Right ventricle myocardium superior (tissue), 1 donor: ENCODE results near the gene FXYD3. TPM values are rescaled to one million over a fixed set of nuclear protein-coding genes. Genes with fewer than 3 reads are reported as not detected.

Experiments used
- ATAC-seq: fragments of 200-7000 bp; cut with Tn5 transposase; one replicate; pipeline ENCODE4 v1.9.1; 2020; ENCODE audit warnings: mild to moderate bottlenecking; ENCODE audit not compliant: poor library complexity
- DNase-seq: peaks from one replicate; pipeline ENCODE4 v3.0.0-alpha.2; 2020
- intact Hi-C: fragments of 100-400 bp; cut with DNase I; formaldehyde crosslinking; loops from one replicate; pipeline ENCODE4 v1.11.2; 2022
- total RNA-seq: library from RNA; stranded (reverse); fragmentation: NEBNext Ultra II Directional; extraction: Animal tissue kit (Norgen Biotek cat#: 25700); gene quantifications from one replicate; pipeline ENCODE4 v1.2.1, GENCODE V29; 2021
- donor health status: DM: no; HTN: yes; CAD: no; lungs with severe emphysema.

Gene FXYD3
- total RNA-seq, 1 donor from 2014 or later: 1.3 TPM

DNA sequence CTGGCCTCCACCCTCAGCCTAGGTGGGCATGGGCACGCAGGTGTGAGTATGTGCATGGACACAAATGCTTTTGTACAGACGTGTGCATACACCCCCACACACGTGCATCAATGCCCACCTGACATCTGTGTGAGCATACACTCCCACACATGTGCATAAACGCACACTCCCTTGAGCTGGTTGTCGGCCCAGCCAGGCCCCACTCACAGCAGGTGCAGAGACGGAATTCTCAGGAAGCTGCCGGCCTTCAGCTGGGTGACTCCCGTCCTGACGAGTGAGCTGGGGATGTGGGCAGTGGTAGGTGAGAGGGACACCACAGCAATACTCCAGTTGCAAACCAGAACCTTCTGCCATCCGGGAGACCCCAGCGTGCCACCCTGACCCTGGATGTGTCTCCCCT, 18.2 kb downstream of the FXYD3 start:
- DNase-seq (no peak), ATAC-seq (no peak)
- intact Hi-C loops: no loop called here

DNA sequence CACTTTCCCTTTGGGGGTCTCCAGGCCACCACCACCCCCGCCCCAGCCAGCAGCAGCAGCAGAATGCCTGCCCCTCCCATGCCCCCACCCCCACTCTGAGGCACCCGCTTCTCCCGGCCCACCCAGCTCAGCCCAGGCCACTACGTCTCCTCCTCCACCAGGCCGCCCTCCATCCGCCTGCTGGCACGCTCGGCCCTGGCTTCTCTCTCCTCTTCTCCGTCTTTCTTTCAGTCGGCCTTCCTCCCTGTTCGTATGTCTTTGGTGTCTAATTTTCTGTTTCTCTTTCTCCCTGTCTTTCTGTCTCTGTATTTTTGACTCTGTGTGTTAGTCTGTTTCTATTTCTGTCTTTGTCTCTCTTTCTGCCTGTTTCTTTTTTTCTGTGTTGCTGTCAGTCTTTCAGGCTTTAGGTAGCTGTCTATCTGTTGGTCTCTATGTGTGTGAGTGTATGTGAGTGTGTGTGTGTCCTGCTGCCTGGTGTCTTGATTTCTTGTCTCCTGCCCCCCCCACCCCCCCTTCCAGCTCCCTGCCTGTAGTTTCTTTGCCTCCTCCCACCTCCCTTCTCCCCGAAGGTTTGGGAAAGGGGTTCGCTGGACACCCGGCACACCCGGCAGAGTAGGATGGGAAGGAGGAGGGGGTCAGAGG, 19.1 kb downstream of the FXYD3 start, which contains the start of gene LGI4:
LGI4 (minus strand) TSS at position 459 of the 642 bp plus-strand sequence; CDS start at position 80, 379 bp downstream.
- DNase-seq (no peak), ATAC-seq (no peak)
- intact Hi-C loops: loop anchor here (1.0 kb wide), 1 partner anchor 20 kb away; no protein-coding TSS in a partner anchor

DNA sequence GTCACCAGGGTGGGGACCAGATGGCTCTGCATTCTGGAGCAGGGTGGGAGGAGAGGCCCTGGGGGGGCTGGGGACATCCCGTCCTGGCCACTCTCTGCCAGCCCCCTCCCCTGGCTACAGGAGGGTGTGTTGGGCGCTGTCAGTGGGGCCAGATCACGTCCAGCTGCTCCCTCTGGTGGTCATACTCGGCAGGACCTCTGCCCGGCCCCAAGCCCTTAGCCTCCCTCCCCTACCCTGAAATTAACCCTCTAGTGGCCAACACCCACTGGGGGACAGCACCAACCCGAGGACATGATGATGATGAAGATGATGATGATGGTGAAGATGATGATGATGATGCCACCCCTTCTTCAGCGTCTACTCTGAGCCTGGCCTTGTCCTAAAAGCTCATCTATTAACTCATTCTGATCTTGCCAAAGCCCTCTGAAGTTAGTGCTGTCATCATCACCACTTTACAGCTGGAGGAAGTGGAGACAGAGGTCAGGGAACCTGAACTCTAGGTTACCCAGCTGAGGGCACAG, 19.8 kb downstream of the FXYD3 start:
- intact Hi-C loops: loop anchor here (1.0 kb wide), 1 partner anchor 21 kb away; no protein-coding TSS in a partner anchor
- ATAC-seq (peak; percentile 60), DNase-seq (peak; percentile 91)

DNA sequence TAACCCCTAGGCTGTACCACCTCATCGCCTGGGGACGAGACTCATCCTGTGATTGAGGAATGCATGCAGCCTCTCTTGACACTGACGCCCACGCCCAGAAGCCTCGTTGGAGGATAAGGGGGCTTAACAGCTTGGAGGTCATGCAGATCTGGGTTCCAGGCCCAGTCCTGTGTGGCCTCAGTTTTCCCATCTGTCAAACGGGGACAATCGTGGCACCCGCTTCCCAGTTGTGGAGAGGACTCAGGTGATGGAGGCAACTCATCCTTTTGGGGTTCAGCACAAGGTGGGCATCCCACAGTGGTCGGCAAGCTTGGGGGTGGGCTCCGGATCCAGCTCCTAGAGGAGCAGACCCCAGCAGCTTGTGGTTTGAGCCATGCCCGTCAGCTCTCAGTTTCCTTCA, 20.6 kb downstream of the FXYD3 start:
- no peak for ATAC-seq
- intact Hi-C loops: no loop called here
- DNase-seq: no peak

DNA sequence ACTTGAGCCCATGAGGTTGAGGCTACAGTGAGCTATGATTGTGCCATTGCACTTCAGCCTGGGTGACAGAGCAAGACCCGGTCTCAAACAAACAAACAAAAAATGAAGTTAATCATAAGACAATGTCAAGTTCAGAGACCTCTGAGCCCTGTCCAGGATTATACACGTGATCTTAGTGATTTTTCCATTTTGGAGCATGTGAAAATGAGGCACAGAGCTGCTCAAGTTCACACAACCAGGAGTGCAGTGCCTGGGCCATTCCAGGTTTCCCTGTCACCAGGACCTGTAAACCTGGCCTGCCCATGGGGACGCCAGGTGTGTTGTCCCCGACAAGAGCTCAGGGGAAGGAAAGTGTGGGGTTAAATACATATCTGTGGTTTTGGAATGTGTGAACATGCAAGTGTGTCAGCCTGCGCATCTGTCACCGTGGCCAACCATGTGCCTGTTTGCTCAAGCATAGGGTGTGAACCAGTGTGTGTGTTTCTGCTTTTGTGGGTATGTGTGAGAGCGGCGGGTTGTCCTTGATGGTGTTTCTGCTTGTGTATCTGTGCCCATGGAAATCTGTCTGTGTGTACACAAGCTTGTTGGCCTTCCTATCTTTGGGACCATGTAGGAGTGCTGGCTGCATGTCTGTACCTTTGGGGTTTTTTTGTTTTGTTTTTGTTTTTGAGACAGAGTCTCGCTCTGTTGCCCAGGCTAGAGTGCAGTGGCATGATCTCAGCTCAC, 21.5 kb downstream of the FXYD3 start:
- ATAC-seq: no peak
- intact Hi-C loops: no loop called here
- DNase-seq: no peak

DNA sequence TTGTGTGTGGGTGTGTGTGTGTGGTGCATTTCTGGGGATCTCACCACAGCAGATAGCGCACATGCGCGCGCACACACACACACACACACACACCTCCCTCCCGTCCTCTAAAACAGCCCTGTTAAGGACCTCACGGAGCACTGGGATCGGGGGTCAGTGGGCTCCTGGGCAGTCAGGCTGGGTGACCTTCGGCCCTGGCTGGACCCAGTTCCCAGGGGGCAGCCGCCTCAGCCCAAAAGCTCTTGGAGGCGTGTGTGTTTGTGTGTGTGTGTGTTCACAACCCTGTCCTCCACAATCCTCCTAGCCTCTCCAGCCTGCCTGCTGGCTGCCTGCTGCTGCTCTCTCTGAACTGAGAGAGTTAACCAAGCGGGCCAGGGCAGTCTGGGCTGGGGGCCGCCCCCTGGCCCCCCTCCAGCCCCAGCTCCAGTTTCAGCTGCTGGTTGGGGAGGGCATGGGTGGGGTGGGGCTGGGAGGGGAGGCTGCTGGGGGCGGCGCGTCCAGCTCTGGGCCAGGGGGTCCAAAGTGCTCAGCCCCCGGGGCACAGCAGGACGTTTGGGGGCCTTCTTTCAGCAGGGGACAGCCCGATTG, 22.8 kb downstream of the FXYD3 start, which contains the start of gene FXYD1:
FXYD1 (plus strand) TSS at position 520 of the 588 bp plus-strand sequence. CDS start 1,256 bp downstream, outside the sequence.
- intact Hi-C loops: no loop called here
- ATAC-seq: peak; percentile 59

DNA sequence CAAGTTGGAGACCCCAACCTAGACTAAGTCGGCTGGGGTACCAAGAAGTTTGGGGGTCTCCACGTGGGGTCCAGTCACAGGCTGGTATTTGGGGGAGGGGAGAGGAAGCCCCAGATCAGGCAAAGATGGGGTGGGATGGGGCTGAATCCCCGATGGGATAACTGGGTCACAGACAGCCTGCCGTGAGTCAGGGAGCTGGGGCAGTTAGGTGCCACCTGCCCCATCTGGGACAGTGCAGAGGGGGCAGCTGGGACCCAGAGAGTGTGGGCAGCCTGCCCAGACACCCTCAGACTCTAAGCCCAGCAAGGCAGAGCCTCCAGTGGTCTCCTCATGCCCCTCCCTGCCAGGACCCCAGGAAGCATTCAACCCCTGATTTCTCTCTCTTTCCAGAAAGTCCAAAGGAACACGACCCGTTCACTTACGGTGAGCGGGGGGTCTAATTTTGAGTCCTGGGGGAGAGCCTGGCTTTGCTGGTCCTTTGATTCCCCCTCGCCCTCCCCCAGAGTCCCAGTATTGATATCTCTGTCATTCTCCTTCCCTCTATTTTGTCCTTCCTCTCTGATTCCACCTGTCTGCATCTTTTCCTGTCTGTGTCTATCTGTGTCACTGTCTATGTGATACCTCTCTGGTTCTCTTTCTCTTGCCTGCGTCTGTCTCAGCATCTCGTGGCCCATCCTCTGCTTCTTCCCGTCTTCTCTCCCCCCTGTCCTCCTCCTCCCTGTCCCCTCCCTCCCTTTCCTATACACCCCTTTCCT, 24.8 kb downstream of the FXYD3 start:
- ATAC-seq (no peak), DNase-seq (no peak)
- intact Hi-C loops: loop anchor here (5.0 kb wide), 2 partner anchors 73 to 122 kb away; no protein-coding TSS in a partner anchor

More for the DNA sequence above, 22.8 kb downstream of the FXYD3 start, which contains the start of gene FXYD1:
- DNase-seq: peak; percentile 84

DNA sequence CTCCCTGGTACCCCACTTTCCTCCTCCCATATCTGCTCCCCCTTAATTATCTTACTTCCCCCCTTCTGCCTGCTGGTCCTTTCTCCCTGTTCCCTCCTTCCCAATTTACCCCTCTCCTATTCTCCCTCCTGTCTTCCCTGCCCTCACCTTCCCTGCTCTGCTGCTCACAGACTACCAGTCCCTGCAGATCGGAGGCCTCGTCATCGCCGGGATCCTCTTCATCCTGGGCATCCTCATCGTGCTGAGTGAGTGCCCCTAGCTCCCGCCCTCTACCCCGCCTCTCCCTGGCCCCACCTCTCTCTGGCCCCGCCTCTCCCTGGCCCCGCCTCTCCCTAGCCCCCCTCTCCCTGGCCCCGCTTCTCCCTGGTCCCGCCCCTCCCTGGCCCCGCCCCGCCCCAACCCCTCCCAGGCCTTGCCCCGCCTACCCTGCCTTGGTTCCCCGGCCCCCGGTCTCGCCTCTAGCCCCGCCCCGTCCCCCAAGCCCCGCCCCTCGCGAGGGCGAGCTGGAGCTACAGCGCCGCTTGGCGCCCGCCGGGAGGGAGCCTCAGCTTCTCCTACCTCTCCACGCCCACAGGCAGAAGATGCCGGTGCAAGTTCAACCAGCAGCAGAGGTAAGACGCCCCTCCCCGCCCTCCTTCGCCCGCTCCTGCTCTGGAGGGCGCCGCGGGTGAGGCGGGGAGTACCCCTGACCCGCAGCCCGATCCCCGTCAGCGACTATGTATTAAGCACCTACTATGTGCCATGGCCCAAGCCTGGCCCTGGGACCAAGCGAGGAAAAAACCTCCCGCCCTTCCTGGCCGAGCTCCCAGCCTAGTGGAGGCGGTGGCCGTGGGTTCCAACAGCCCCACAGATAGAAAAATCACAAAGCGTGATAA, 25.6 kb downstream of the FXYD3 start:
- ATAC-seq (peak; percentile 62), DNase-seq (peak; percentile 96)
- intact Hi-C loops: loop anchor here (5.0 kb wide), 2 partner anchors 74 to 121 kb away; no protein-coding TSS in a partner anchor

DNA sequence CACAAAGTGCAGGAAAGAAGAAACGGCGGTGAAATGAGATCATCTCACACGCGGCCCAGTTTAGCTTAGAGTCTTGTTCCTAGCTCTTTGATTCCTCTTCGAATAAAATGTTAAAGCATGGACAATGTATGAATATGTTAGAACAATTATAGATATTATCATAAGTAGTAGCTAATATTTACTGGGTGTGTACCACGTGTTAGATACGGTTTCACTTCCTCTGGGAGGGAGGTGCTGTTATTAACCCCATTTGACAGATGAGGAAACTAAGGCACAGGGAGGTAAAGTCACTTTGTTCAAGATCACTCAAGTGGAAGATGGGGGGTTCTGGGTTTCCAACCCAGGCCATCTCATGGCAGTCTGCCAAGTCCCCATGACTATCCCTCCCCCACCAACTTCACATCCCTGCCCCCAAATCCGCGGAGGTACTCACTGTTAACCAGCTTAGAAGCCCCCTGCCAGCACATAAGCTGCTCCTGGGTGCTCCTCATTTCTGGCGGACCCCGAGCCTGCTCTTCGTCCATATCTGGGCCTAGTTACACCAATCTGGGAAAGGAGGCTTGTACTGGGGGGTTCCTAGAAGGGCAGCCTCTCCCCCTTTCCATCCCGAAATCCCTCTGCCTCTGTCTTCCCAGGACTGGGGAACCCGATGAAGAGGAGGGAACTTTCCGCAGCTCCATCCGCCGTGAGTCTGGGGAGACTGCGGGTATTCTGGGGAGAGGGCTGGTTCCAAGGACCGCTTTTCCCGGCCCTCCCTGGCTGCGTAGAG, 26.4 kb downstream of the FXYD3 start:
- DNase-seq: no peak
- ATAC-seq: no peak
- intact Hi-C loops: loop anchor here (5.0 kb wide), 2 partner anchors 75 to 120 kb away; no protein-coding TSS in a partner anchor

DNA sequence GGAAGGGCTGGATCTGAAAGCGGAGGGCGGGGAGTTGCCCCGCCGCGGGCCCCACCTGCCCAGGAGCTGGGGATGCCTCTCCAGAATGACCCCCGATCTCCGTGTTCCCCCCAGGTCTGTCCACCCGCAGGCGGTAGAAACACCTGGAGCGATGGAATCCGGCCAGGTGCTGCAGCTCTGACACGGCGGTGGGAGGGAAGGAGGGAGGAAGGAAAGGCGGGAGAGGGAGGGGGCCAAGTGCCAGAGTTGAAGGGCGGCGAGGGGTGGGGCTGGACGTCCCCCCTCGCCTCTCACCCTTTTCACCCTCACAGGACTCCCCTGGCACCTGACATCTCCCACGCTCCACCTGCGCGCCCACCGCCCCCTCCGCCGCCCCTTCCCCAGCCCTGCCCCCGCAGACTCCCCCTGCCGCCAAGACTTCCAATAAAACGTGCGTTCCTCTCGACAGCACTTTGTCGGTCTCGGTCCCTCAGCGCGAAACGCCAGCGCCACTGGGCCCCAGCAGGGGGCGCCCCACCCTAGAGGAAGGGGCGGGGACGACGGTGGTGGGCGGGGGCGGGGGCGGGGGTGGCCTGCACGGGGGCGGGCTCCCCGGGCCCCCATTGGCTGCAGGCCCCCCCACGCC, 27.1 kb downstream of the FXYD3 start:
- DNase-seq (peak; percentile 65), ATAC-seq (no peak)
- intact Hi-C loops: loop anchor here (5.0 kb wide), 2 partner anchors 75 to 120 kb away; no protein-coding TSS in a partner anchor

DNA sequence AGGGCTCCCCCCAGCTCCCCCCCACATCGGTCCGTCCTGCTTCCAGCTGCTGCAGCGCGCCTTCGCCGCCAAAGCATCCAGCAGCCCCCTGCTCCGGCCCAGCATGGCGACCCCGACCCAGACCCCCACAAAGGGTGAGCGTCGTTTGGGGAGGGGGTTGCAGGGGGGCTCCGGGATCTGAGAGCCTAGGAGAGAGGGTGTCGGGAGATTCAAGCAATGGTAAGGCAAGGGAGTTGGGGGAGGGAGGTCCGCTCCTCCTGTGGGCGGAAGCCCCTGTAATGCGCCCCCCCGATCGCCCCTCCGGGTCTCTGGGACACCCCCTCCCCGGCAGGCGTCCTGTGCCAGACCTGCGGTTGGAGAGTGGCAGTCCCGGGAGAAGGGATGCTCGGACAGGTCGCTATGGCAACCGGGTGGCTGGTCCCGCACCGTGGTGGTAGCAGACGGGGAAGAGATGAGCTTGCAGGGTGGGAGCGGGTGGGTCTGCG, 27.6 kb downstream of the FXYD3 start, which contains the start of gene FXYD7:
FXYD7 (plus strand) TSS at position 25 of the 485 bp plus-strand sequence; CDS start at position 104, 79 bp downstream.
- intact Hi-C loops: loop anchor here (5.0 kb wide), 2 partner anchors 76 to 119 kb away; no protein-coding TSS in a partner anchor
- DNase-seq (no peak), ATAC-seq (no peak)

DNA sequence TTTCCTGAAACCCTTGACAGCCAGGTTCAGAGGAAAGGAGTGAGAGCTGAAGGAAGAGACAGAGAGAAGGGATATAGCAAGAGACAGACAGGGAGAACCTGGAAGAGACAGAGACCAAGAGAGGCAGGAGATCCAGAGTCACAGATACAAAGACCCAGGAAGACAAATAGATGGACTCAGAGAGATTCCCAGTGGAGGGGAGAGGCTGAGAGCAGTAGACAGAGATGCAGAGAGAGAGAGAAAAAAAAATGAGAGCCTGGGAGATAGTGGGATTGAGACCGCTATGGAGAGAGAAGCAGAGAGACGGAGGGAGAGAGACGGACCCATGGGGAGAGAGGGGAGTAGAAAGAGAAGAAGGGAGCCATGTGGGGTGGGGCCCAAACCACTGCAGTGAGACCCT, 28.2 kb downstream of the FXYD3 start:
- no peak for ATAC-seq
- no peak for DNase-seq
- intact Hi-C loops: loop anchor here (5.0 kb wide), 2 partner anchors 77 to 118 kb away; no protein-coding TSS in a partner anchor

DNA sequence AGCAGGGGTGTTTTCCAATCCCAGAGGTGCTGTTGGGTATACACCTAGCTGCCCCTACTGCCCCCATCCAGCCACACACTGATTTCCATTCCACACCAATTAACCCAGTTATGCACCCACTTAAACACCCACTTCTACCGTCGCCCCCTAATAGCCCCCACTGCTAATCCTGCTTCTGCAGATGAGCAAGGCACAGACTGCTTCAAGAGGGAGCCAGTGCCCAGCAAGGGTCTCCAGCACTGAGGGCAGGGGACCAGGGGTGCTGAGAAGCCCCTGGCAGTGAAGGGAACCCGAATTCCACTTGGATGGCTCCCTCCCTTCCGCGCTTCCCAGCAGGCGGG, 28.6 kb downstream of the FXYD3 start:
- ATAC-seq (no peak), DNase-seq (no peak)
- intact Hi-C loops: loop anchor here (5.0 kb wide), 2 partner anchors 77 to 118 kb away; no protein-coding TSS in a partner anchor

DNA sequence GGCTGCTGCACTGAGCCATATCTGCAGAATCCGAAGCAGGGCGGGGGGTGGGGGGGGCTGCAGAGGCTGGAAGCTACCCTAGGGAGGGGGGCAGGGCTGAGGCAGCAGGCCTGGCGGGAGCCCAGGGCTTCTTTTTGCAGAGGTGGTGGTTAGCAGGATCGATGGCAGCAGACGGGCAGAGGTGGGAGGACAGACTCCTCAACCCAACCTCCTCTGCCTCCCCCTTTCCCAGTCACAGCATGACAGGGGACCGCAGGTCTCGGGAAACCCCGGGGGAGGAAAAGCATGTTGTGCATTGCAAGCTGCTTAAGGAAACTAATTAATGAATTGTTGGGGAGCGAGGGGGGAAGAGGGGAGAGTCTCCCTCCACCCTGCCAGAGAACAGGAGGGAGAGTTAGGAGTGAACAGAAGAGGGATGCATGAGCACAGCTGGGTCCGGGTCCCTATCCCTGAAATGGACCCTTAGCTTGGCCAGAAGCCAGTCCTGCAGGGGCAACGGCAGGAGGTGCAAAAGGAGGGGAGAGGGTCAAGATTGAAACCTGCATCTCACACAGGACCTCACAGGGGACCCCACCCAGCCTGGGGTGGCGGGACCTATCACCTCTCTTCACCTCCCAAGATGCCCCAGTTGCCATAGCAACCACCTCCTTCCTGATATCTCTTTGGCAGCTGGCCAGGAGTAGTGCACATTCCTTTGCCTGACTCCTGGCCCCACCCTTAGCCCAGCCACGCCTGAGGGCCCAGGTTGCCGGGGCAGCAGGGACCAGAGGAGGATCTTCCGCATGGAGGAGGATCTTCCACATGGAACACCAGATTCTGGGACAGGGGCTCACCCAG, 29.2 kb downstream of the FXYD3 start:
- DNase-seq: no peak
- intact Hi-C loops: loop anchor here (5.0 kb wide), 2 partner anchors 78 to 117 kb away; no protein-coding TSS in a partner anchor
- no peak for ATAC-seq
